ENCODE data around the gene ASPSCR1.
"Not testable (repeated sequence)": the region's sequence is repeated elsewhere in the genome, so short reads cannot be mapped to it uniquely, and the experiment has no call there.

Gene ASPSCR1

GRCh38 chr17:81941484-81942166 is 35.8 kb upstream of the ASPSCR1 start:
- no peak for DNase-seq

GRCh38 chr17:81942167-81942553 is 35.3 kb upstream of the ASPSCR1 start:
- DNase-seq = no peak

- DNase-seq = no peak
These were observed 32.6 kb upstream of the ASPSCR1 start for GRCh38 chr17:81944858-81945257.

GRCh38 chr17:81947189-81947588 is 30.2 kb upstream of the ASPSCR1 start, which contains the start of gene MYADML2:
Gene MYADML2 (minus strand): TSS chr17:81947233. CDS start chr17:81941741, 5,492 bp downstream.
- DNase-seq = no peak

GRCh38 chr17:81948635-81949378 is 28.6 kb upstream of the ASPSCR1 start:
- DNase-seq = no peak

GRCh38 chr17:81950501-81950900 is 26.9 kb upstream of the ASPSCR1 start:
- no peak for DNase-seq

- no peak for DNase-seq
These were observed 25.4 kb upstream of the ASPSCR1 start for GRCh38 chr17:81951785-81952684.

GRCh38 chr17:81952792-81953228 is 24.6 kb upstream of the ASPSCR1 start:
- no peak for DNase-seq

GRCh38 chr17:81953443-81953842 is 24.0 kb upstream of the ASPSCR1 start:
- DNase-seq = not testable (repeated sequence)

GRCh38 chr17:81954131-81955057 is 23.0 kb upstream of the ASPSCR1 start:
- DNase-seq = no peak

- no peak for DNase-seq
These were observed 22.3 kb upstream of the ASPSCR1 start for GRCh38 chr17:81955058-81955681.

- DNase-seq = no peak
These were observed 21.5 kb upstream of the ASPSCR1 start for GRCh38 chr17:81955756-81956544.

- DNase-seq = no peak
These were observed 20.5 kb upstream of the ASPSCR1 start for GRCh38 chr17:81956607-81957589.

GRCh38 chr17:81957691-81958432 is 19.6 kb upstream of the ASPSCR1 start:
- DNase-seq = no peak

- no peak for DNase-seq
These were observed 18.6 kb upstream of the ASPSCR1 start for GRCh38 chr17:81958633-81959342.

GRCh38 chr17:81959362-81960129 is 17.9 kb upstream of the ASPSCR1 start:
- DNase-seq = no peak

Data from kidney glomerular epithelial cell (primary cell).